GM18951 (cell line): ENCODE measurements around the gene PLA2G2C.

Source experiments
- POLR2A ChIP-seq: IDR thresholded peaks from 4 replicates; pipeline ENCODE4 v1.6.1; 2011; ENCODE audit warnings: mild to moderate bottlenecking; ENCODE audit not compliant: insufficient read length, insufficient read depth; ENCODE audit errors: extremely low read depth
- in situ Hi-C: fragments of 300-500 bp; cut with MboI; formaldehyde crosslinking; loops from one replicate; pipeline ENCODE4 v1.12.0; 2022; ENCODE audit warnings: low sequenced_read_pairs, mixed read lengths, inconsistent platforms; ENCODE audit not compliant: unreplicated experiment

Gene PLA2G2C

DNA sequence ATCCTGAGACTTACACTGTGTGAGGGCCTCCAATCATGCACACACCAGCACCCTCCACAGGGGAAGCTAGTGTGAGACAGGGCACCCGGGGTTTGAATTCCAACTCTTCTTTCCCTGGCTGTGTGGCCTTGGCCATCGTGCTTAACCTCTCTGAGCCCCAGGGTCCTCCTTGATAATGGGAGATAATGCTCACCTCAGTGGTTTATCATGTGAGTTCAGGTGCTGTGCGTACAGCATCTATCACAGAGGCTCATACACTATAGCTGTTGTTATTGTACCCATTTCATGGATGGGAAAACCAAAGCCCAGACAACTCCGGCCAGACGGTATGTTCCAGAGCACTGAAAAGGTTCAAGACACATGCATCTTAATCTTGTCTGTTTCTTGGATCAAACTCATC lies 16.4 kb downstream of the PLA2G2C start:
- in situ Hi-C loops, result loop anchor here (25.0 kb wide), 1 partner anchor 258 kb away; the partner anchor contains the start of gene PLA2G2E
- TF ChIP-seq POLR2A, result no peak

DNA sequence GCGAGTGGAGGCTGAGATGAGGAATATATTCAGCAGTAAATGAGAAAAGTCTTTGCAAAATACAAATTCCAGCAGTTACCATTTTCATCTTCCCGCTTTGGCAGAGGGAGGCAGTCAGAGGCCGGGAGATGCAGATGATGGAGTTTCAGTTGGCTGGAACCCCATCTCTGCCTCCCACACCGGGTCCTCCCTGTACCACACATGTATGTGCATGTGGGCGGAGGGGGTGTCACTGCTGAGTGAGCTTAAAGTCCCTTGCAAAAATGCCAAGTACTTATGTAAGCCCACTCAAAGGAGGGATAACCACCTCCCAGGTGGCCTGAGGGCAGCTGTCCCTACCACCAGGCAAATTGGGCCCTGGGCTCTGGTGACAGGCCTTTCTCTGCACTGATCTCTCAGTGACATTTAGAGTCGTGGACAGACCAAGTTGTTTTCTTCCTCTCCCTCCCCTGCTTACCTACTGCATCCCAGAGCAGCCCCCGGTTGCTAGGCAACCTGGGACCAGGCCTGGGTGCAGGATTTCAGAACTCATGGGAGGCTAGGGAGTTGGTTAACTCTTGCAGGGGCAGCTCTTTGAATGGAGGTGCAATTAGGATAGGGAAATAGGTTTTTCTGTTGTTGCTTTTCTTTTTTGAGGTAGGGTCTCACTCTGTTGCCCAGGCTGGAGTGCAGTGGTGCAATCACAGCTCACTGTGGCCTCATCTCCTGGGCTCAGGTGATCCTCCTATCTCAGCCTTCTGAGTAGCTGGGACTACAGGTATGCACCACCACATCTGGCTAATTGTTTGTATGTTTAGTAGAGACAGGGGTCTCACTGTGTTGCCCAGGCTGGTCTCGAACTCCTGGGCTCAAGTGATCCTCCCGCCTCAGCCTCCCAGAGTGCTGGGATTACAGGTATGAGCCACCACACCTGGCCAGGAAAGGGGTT lies 17.5 kb downstream of the PLA2G2C start:
- no peak for TF ChIP-seq POLR2A
- in situ Hi-C loops, result loop anchor here (25.0 kb wide), 1 partner anchor 257 kb away; the partner anchor contains the start of gene PLA2G2E

DNA sequence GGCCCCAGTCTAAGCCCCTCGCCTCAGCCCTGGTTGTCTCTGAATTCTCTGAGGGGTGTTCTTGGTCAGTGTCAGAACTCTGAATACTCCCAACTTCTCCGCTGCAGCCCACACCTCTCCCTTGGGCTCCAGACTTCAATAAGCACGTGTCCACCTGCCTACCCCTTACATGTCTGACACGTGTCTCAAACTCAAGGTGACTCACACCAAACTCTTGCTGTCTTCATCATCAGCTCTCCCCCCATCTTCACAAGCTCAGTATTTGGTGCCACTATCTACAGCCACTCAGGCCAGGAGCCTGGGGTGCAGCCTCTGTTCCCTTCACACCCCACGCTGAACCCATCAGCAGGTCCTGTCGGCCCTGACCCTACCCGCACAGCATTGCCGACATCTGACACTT lies 19.2 kb downstream of the PLA2G2C start:
- in situ Hi-C loops, result loop anchor here (25.0 kb wide), 1 partner anchor 255 kb away; the partner anchor contains the start of gene PLA2G2E
- TF ChIP-seq POLR2A, result no peak

DNA sequence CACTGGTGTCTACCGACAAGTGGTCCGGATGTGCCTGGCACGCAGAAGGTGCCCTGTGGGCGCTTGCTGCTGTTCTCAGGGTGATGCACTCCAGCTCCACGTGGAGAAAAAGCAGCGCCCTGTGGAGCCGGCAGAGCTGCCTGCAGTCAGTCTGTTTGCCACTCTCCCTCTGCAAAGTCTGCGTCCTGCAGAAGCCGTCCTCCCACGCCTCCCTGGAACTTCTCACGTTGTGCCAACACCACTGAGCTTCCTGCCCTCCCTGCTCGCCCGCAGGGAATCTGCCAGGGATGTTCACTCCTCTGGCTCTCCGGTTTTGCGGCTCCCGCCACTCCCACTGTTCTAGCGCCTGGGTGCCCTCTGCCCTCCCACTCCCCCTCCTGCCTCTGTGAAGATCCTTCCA lies 20.3 kb downstream of the PLA2G2C start:
- no peak for TF ChIP-seq POLR2A
- in situ Hi-C loops, result loop anchor here (25.0 kb wide), 1 partner anchor 254 kb away; the partner anchor contains the start of gene PLA2G2E

DNA sequence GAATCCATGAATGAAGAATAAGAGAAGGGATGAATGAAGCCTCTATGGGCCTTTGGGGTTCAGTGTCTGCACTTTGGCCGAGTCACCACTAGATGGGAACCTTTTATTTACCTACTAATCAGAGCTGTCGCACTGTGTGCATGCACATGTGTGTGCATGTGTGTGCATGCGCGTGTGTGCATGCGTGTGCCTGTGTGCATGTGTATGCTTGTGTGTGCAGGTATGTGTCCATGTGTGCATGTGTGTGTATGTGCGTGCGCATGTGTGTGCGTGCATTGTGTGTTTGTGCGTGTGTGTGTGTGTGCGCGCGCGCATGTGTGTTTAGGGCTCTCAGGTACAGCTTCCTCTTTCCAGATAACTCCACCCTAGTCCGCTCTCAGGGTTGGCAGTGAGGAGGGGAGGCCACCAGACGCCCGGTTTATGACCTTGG lies 20.8 kb downstream of the PLA2G2C start:
- in situ Hi-C loops, result loop anchor here (25.0 kb wide), 1 partner anchor 253 kb away; the partner anchor contains the start of gene PLA2G2E
- TF ChIP-seq POLR2A, result no peak

DNA sequence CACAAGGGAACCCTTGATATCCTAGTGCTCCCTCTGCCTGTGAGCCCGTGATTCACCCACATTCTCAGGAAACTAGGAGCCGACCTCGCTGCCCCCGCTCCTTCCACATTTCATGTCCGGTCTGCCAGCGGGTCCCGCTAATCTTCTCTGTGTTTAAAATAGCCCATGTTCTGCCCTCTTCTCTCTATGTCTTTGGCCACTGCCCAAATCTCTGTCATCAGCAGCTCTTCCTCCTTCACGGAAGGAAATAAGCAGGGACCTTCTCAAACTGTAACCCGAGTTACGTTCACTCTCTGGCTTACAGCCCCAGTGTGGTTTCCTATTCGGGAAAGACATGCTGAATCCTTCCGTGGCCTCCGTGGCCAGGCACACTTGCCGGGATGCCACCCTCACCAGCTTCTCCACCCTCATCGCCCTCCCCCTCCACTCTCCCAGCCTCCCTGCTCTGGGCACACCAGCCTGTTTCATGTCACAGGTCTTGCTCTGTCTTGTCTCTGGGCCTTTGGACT lies 21.6 kb downstream of the PLA2G2C start:
- TF ChIP-seq POLR2A, result no peak

DNA sequence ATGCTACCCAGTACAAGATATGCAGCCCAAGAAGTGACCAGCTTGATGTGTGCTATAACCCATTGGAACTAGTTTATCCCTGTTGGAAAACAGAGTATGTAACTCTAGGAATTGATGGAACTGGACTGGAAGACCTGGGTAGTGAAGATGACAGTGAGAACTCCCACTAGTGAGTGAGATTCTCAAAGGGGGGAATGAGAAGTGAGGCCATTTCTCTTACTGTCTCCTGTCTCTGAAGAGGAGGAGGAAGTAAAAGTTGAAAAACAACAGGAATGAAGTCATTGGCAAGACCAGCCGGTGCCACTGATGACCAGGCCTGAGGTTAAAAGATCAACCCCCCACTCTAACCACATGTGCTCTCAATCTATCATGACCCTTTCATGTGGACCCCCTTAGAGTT lies 26.3 kb downstream of the PLA2G2C start:
- TF ChIP-seq POLR2A, result no peak

More for the DNA sequence above, 21.6 kb downstream of the PLA2G2C start:
- in situ Hi-C loops, result loop anchor here (25.0 kb wide), 1 partner anchor 252 kb away; the partner anchor contains the start of gene PLA2G2E

DNA sequence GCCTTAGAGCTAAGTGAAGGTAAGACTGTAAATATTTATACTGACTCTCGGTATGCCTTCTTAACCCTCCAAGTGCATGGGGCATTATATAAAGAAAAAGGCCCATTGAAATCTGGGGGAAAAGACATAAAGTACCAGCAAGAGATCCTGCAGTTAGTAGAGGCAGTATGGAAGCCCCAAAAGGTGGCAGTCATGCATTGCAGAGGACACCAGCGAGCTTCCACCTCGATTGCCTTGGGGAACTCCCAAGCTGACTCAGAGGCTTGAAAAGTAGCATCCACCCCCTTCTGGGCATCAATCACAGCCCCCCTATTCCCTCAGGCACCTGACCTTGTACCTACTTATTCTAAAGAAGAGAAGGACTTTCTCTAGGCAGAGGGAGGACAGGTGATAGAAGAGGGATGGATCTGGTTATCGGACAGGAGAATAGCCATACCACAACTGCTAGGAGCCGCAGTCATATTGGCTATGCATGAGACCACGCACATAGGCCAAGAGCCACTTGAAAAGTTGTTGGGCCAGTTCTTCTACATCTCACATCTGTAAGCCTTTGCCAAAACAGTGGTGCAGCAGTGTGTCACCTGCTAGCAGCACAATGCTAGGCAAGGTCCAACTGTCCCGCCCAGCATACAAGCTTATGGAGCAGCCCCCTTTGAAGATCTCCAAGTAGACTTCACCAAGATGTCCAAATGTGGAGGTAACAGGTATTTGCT lies 27.8 kb downstream of the PLA2G2C start:
- TF ChIP-seq POLR2A, result no peak
- in situ Hi-C loops, result loop anchor here (25.0 kb wide), 1 partner anchor 246 kb away; the partner anchor contains the start of gene PLA2G2E

More for the DNA sequence above, 26.3 kb downstream of the PLA2G2C start:
- in situ Hi-C loops, result loop anchor here (25.0 kb wide), 1 partner anchor 248 kb away; the partner anchor contains the start of gene PLA2G2E

DNA sequence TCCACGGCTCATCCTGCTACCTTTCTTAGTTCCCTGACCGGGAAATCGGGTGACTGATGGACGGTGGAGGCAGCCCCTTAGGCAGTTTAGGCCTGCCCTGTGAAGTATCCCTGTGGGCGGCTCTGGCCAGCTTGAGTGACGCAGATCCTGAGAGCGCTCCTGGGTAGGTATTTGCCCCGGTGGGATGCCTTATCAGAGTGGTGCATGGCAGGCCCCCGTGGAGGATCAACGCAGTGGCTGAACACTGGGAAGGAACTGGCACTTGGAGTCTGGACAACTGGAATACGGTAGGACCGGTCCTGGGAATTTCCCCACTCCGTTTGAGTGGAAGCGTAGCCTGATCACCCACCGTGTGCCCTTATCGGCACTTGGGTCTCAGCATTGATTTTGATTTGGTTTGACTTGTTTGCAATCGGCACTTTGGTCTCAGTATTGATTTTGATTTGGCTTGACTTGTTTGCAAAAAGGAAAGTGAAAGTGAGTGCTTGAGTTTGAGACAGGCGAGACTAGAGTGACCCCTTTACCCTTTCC lies 32.0 kb downstream of the PLA2G2C start:
- TF ChIP-seq POLR2A, result no peak
- in situ Hi-C loops, result loop anchor here (25.0 kb wide), 1 partner anchor 242 kb away; the partner anchor contains the start of gene PLA2G2E

DNA sequence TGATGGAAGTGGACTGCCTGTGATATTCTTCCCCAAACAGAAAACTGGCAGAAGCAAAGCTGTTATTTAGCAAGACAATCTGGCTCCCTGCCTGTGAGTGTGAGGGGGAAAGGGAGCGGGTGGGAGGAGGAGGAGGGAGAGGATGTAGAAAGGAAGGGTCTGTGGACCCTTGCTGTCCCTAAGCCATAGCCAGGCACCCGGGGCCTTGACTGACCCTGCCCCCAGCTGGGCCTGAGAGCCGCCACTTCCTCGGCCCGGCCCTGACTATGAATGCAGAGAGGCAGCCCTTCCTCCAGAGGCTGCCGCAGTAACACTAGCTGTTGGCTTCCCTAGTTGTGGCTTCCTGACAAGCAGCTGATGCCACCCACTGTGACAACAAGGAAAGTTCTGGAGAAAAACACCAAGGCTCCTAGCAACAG lies 33.3 kb downstream of the PLA2G2C start:
- in situ Hi-C loops, result loop anchor here (25.0 kb wide), 1 partner anchor 241 kb away; the partner anchor contains the start of gene PLA2G2E
- no peak for TF ChIP-seq POLR2A

DNA sequence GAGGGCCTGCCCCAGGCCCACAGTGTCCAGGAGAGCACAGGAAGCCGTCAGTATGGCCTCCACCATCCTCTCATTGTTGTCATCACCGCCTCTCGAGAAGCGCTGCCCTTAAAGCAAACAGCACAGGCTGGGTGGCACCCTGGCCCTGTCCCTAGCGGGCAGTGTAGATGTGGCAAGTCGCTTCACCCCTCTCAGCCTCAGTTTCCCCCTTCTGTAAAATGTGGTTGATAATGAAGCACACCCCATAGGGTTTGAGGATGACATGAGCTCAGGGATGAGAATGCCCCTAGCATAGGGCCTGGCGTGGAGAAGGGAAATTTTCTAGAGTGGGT lies 33.8 kb downstream of the PLA2G2C start:
- in situ Hi-C loops, result loop anchor here (25.0 kb wide), 1 partner anchor 240 kb away; the partner anchor contains the start of gene PLA2G2E
- no peak for TF ChIP-seq POLR2A

DNA sequence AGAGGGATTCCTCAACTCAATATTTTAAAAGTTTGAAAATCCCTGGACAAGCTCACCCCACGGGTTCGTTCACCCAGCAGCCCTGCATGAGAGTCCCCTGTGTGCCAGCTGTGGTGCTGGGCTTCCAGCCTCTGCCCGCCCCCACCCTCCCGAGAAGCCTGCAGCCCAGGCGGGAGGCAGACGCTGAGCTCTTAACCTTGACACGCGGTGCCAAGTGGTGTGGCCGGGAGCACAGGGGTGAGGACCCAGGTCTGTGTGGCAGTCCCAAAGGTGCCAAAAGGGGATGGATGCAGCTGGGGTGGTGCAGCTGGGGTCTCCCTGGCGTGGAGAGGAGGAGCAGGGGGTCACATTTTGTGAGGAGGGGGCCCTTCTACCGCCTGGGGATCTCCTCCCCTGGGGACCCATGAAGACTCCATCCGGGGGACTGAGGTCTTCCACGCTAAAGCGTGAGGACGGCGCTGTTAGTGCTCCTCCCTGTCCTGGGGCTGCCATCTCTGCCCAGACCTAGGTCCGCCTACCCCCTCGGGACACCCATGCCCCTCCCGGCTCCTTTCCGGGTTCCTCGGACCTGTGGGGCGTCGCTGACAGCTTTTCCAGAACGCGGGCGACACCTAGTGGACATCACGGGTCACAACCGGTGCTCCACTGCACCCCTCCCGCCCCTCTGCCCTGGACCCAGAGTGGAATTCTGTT lies 34.3 kb downstream of the PLA2G2C start:
- TF ChIP-seq POLR2A, result no peak
- in situ Hi-C loops, result loop anchor here (25.0 kb wide), 1 partner anchor 240 kb away; the partner anchor contains the start of gene PLA2G2E
